Loucy (cell line): ENCODE results near the gene DPP3.

ENCODE experiments used
- H2AFZ ChIP-seq: fragments of 200-600 bp; sonication (generic); 2 replicates; pipeline ENCODE4 v1.6.0; 2016; ENCODE audit warnings: antibody characterized with exemption, mild to moderate bottlenecking, low read length, moderate library complexity
- H3F3A ChIP-seq: fragments of 200-600 bp; 2 replicates; pipeline ENCODE4 v1.6.0; 2016; ENCODE audit warnings: antibody characterized with exemption, low read depth, mild to moderate bottlenecking
- H3K27me3 ChIP-seq: fragments of 200-600 bp; sonication (generic); 2 replicates; pipeline ENCODE4 v1.6.1; 2014; ENCODE audit warnings: low read length, mild to moderate bottlenecking; ENCODE audit not compliant: insufficient read depth, poor library complexity, severe bottlenecking
- H3K36me3 ChIP-seq: fragments of 200-600 bp; sonication (generic); 2 replicates; pipeline ENCODE4 v1.6.1; 2016; ENCODE audit warnings: low read length; ENCODE audit not compliant: insufficient read depth
- H3K4me1 ChIP-seq: fragments of 200-600 bp; sonication (generic); 2 replicates; pipeline ENCODE4 v1.5.1; 2014; ENCODE audit warnings: low read length, mild to moderate bottlenecking; ENCODE audit not compliant: insufficient read depth, poor library complexity, severe bottlenecking
- H3K4me2 ChIP-seq: fragments of 200-600 bp; sonication (generic); 2 replicates; pipeline ENCODE4 v1.6.0; 2014; ENCODE audit warnings: antibody characterized with exemption, low read length, low read depth, mild to moderate bottlenecking; ENCODE audit not compliant: poor library complexity, severe bottlenecking
- H3K4me3 ChIP-seq: fragments of 200-600 bp; sonication (generic); 2 replicates; pipeline ENCODE4 v1.5.1; 2014; ENCODE audit warnings: low read length, mild to moderate bottlenecking, mixed read lengths; ENCODE audit not compliant: poor library complexity, severe bottlenecking
- H3K79me2 ChIP-seq: fragments of 200-600 bp; sonication (generic); 2 replicates; pipeline ENCODE4 v1.6.1; 2014; ENCODE audit warnings: low read length; ENCODE audit not compliant: insufficient read depth
- H3K9ac ChIP-seq: fragments of 200-600 bp; sonication (generic); 2 replicates; pipeline ENCODE4 v1.6.0; 2014; ENCODE audit warnings: mild to moderate bottlenecking, low read depth, low read length, moderate library complexity; ENCODE audit not compliant: poor library complexity, severe bottlenecking
- H3K9me2 ChIP-seq: fragments of 200-600 bp; sonication (generic); replicated peaks from 2 replicates; pipeline ENCODE4 v1.6.1; 2016; ENCODE audit warnings: low read depth, low read length, mixed read lengths
- H3K9me3 ChIP-seq: fragments of 200-600 bp; sonication (generic); 2 replicates; pipeline ENCODE4 v1.6.1; 2014; ENCODE audit warnings: mild to moderate bottlenecking, antibody characterized with exemption, low read length, low read depth; ENCODE audit not compliant: insufficient read depth
- H4K20me1 ChIP-seq: fragments of 200-600 bp; sonication (generic); 2 replicates; pipeline ENCODE4 v1.6.0; 2014; ENCODE audit warnings: antibody characterized with exemption, low read length, mild to moderate bottlenecking; ENCODE audit not compliant: insufficient read depth, poor library complexity, severe bottlenecking
- CTCF ChIP-seq: fragments of 200-600 bp; sonication (generic); conservative IDR thresholded peaks from 2 replicates; pipeline ENCODE4 v1.5.1; 2014; ENCODE audit warnings: mild to moderate bottlenecking, antibody characterized with exemption, low read length
- EZH2phosphoT487 ChIP-seq: fragments of 200-600 bp; IDR thresholded peaks from 2 replicates; pipeline ENCODE4 v1.6.1; 2018; ENCODE audit warnings: antibody characterized with exemption, mild to moderate bottlenecking, moderate library complexity, borderline replicate concordance

Gene DPP3

GRCh38 chr11:66484806-66485380 lies 4.7 kb downstream of the DPP3 start:
- Histone ChIP-seq H3K36me3 (peaks cover 14% of the 10 kb centered on the region; the same call in 1 of the 2 replicates), H3K27me3 (no peaks in the 10 kb centered on the region), H4K20me1 (no peaks in the 10 kb centered on the region)

GRCh38 chr11:66488957-66489356 lies 8.7 kb downstream of the DPP3 start:
- no peaks in the 10 kb centered on the region for H3K4me1 ChIP-seq
- H3K36me3 ChIP-seq: peaks cover 23% of the 10 kb centered on the region; the same call in 1 of the 2 replicates
- H3K4me3 ChIP-seq: no peak overlapping the region
- TF ChIP-seq CTCF (no peak), EZH2phosphoT487 (no peak)
- no peak overlapping the region for H2AFZ ChIP-seq
- H3K4me2 ChIP-seq: no peak overlapping the region
- no peaks in the 10 kb centered on the region for H3K79me2 ChIP-seq
- no peaks in the 10 kb centered on the region for H3K9me2 ChIP-seq
- H4K20me1 ChIP-seq: no peaks in the 10 kb centered on the region
- H3F3A ChIP-seq: no peaks in the 10 kb centered on the region
- no peaks in the 10 kb centered on the region for H3K27me3 ChIP-seq
- no peak overlapping the region for H3K9ac ChIP-seq
- no peaks in the 10 kb centered on the region for H3K9me3 ChIP-seq

More at GRCh38 chr11:66484806-66485380, 4.7 kb downstream of the DPP3 start:
- Histone ChIP-seq H3K9me3 (no peaks in the 10 kb centered on the region), H3K4me1 (peaks cover 12% of the 10 kb centered on the region), H3F3A (no peaks in the 10 kb centered on the region), H3K4me3 (no peak overlapping the region), H2AFZ (no peak overlapping the region), H3K4me2 (no peak overlapping the region), H3K9ac (no peak overlapping the region), H3K9me2 (no peaks in the 10 kb centered on the region), H3K79me2 (peaks cover 11% of the 10 kb centered on the region; the same call in 1 of the 2 replicates)
- TF ChIP-seq EZH2phosphoT487 (no peak), CTCF (no peak)

GRCh38 chr11:66489636-66490035 lies 9.4 kb downstream of the DPP3 start:
- no peaks in the 10 kb centered on the region for H3K9me2 ChIP-seq
- H3K4me3 ChIP-seq: no peak overlapping the region
- no peaks in the 10 kb centered on the region for H3K79me2 ChIP-seq
- no peak overlapping the region for H2AFZ ChIP-seq
- H3K36me3 ChIP-seq: peaks cover 23% of the 10 kb centered on the region; the same call in 1 of the 2 replicates
- H3F3A ChIP-seq: no peaks in the 10 kb centered on the region
- H3K9me3 ChIP-seq: no peaks in the 10 kb centered on the region
- no peaks in the 10 kb centered on the region for H3K4me1 ChIP-seq
- no peaks in the 10 kb centered on the region for H3K27me3 ChIP-seq
- H3K9ac ChIP-seq: no peak overlapping the region
- H4K20me1 ChIP-seq: no peaks in the 10 kb centered on the region
- TF ChIP-seq EZH2phosphoT487 (no peak), CTCF (no peak)
- H3K4me2 ChIP-seq: no peak overlapping the region
